Activated effector memory CD4-positive, alpha-beta T cell treated with anti-CD3 and anti-CD28 coated beads, Interleukin-2, amount 50 U/mL, for 16 hours (primary cell): ENCODE measurements around the gene TNFAIP3.

Experiments used
- DNase-seq: peaks from one replicate; pipeline ENCODE4 v3.0.0-alpha.2; 2020

TNFAIP3 gene

DNA sequence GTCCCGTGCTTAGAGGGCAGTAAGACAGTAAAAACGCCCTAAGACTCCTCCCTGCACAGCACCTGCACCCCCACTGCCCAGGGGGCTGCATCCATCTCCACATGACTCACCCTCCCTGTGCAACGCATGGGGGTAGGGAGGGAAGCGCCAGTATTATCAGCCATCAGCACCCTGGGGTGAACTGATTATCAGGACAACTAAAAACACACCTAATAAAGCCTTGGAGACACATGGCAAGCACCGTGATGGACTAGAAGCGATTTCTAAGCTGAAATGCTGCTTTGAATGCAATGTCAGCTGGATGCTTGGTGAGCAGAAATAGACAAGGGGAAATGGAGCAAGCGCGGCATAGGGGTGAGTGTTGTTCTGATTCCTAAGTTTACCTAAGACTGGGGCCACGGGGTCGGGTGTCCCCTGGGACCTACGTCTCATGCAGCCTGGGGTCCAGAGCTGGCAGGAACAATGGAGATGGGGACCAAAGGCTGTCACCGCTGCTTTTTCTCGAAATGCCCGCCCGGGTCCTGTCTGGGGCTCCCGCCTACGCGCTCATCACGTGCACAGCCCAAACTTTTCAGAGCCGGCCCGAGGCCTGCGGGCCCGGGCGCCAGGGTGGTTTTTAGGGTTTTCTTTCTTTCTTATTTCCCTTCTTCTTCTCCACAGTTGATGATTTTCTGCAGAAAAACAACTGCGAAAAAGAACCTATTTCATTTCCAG, 702 bp upstream of the TNFAIP3 start:
- peak; percentile 74 for DNase-seq

DNA sequence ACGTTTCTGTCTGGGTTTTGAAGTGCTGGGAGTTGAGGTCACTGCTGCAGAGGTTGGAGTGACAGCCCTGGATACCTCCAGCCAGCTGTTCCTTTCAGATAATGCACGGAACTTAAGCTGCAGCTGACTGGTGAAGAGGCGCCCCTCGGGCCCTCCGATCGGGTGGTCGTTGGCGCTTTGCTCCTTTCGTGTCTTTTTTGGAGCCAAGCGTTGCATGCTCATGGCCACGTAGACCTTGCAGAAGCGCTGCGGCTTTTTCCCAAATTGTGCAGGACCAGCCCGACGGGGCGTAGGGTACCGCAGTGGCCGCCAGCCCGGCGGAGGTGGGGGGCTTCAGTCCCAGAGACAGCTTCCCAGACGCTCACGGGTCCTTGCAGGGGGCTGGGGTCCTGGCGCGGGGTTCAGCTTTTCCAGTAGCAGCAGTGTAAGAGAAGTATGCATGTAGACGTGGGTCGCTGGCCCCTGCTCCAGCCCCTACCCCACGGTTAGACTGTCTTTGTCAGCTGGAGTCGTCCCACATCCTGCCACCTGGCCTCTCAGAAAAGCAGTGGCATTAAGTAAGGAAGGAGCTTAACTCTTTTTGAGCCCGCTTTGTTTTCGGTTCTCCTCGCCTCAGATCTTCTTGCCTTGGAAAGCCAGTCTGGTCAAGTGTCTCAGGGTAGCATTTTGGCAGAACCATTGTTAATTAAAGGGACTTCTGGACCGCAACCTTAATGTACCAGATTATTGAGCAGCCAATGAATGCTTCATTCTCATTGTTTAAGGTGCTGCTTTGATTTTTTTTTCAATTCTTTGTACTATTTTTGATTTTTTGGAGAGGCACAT, 838 bp downstream of the TNFAIP3 start:
- DNase-seq: peak; percentile 77

DNA sequence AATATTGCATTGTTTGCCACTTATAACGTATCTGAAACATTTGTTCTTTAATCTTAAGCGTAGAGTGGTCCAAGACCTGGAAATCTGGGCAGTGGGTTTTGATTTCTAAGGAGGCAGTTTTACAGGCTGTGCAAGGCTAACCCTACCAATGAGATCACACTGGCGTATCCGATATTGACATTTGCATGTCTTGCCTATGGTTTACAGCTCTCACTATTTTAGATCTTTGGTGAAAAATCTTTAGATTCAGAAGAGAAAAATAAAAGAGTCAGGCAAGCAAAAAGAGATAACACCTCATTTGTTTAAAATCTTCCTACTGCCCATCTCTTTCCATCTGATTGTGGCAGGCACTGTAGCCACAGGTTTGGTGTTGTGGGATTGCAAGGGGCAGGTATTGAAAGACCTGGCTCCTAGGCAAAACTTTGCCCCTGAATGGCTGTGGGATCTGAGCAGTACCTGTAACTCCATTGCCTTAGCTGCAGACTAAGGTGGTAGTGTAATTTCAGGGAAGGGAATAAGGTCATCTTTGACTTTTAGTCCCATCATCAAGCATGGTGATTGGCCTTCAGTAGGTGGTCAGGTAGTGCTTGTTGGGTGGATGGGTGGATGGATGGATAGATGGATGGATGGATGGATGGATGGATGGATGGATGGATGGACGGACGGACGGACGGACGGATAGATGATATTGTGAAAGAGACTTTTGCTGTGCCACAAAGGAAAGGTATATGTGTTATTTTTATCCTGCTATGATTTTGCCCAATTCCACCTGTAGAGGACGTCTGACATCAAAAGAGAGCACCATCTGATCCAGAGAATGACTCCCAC, 1.9 kb downstream of the TNFAIP3 start:
- DNase-seq: no peak

DNA sequence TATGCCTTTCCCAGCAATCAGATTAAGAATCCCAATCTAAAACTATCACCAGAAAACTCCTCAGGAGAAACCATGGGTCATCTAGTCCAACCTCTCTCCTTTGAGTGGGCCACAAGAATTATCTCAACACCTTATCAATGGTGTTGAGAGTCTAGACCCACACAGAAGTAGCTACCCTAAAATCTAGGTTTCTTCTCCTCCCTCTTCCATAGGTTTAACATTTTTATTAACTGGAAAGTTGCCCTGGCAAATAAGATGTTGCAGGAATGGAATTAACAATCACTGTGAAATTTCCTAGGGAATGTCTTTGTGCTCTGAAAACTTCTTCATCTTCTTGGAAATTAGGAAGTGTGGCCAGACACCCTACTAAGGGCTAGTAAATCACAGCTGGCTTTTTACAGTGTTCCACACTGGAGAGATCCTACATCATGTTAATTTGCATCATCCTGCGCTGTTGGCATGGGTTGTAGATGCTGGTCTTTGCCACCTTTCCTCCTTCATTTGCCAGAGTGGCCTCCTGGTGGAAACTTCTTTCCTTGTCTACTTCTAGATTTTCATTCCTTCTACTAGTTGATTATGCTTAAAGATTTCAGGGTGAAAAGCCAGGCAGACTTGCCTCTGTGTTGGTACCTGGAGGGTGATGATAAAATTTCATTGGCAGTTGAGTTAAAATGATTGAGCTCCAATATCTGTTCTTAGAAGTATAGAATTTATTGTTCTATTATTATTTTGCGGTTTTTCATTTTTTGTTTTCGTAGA, 2.7 kb downstream of the TNFAIP3 start:
- DNase-seq: no peak

DNA sequence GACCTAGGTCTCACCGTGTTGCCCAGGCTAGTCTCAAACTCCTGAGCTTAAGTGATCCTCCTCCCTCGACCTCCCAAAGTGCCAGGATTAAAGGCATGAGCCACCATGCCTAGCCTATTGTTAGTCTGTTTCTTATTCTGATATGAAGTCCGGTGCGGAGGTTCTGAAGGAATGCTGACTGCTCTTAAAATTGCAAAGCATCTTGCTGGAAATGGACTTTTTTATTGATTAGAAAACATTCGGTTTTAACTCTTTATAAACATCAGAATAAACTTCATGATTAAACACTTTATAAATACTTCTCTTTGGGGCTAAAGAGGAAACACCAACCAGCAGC, 3.2 kb downstream of the TNFAIP3 start:
- no peak for DNase-seq

GRCh38 chr6:137870744-137871247, 3.7 kb downstream of the TNFAIP3 start:
- peak; percentile 78 for DNase-seq

GRCh38 chr6:137871291-137871690, 4.2 kb downstream of the TNFAIP3 start:
- no peak for DNase-seq

DNA sequence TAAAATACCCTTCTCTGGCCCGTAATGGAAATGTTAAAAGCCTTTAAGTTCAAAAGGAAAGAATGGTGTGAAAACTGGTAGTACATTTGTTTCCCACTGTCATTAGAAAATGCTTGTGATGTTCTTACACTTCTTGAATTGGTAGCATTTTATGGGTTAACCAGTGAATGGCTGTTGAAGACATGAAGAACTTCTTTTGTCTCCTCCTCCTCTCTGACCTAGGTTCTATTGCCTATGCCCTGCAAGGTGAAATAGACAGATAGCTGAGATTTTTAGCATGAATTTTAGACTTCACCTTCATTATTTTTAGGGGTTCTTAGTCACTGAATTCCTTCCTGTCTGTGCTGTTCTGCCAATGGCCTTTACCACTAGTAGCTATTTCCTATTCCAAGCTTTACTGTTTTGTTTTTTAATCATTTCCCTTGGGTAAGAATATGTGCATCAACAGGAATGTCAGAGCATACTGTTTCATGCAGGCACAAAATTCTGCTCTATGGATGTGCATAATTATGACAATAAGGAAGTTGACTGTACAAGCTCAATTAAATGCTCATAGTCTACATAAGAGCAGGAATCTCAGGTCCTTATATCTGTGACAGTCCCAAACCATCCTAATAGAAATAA, 4.9 kb downstream of the TNFAIP3 start:
- DNase-seq: no peak

DNA sequence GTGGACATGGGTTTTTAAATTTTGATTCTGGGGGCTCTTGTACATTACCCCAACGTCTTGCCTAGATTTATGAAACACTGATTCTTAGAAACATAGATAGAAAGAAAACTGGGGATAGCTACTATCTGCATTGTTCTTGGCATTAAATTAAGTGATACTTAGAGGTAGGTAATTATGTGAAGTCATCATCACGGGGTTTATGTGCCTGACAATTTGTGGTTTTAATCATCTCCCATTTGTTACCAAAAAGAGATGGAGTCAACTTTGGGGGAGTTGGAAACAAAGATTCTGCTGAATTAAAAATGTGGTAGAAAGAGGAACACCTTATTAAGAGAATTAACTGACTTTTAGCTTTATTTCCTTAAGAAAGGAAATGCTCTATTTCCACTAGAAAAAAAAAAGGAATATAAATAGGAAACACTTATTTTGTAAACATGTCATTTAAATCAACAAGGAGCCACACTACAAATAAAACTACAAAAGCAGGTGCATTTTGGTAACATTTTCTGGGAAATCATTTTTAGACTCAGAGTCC, 5.6 kb downstream of the TNFAIP3 start:
- no peak for DNase-seq

DNA sequence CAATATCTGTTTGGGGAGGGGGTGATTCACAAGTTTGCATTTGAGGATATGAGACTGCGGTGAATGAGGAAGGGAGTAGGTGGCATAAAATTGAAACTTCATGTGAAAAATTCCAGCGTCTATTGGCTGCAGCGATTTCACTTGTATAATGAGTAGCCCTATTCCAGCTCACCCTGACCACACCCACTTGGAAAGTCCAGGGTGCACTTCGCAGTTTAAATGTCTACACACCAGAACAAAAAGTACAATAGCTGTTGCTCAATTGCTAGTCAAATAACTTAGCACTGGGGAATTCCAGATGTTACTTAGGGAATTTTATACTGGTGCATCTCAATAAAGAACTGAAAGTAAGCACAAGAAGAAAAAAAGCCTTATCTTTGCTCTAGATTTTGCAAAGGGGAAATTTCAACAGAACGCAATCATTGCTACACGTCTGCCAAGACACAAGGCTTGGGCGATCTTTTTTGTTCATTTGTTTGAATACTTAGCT, 6.3 kb downstream of the TNFAIP3 start:
- peak; percentile 92 for DNase-seq

- DNase-seq: no peak
These were observed 7.4 kb downstream of the TNFAIP3 start for GRCh38 chr6:137874204-137875057.

GRCh38 chr6:137875058-137875520, 8.0 kb downstream of the TNFAIP3 start:
- DNase-seq: no peak

GRCh38 chr6:137875606-137876005, 8.5 kb downstream of the TNFAIP3 start:
- DNase-seq: no peak

DNA sequence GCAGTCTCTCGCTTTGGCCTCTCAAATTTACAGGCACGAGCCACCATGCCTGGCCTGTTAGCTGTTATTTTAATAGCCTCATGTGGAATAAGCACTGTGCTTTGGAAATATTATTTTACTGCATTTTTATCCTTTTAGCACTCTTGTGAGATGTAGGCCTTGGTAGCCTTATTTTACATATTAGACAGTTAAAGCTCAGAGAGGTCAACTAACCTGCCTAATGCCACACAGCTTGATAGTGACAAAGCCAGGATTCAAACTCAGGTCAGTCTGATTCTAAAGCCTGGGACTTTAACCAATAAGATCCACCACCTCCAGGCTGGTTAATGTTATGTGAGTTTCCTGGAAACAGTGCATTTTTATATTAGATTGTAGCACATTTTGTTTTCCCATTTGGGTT, 9.5 kb downstream of the TNFAIP3 start:
- DNase-seq: no peak

DNA sequence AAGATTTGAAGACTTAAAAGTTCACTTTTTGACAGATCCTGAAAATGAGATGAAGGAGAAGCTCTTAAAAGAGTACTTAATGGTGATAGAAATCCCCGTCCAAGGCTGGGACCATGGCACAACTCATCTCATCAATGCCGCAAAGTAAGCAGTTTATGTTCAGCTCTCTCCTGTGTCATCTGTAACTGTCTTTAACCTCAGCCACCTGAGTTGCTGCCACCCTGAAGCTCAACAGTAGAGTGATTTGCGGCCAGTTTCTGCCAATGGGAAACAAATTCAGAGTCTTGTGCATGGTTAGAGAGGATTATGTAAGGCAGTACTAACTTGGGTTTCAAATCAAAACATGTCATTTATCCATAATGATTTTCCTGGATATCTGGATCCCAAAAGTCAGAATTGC, 10.1 kb downstream of the TNFAIP3 start:
- no peak for DNase-seq

- DNase-seq: no peak
These were observed 10.5 kb downstream of the TNFAIP3 start for GRCh38 chr6:137877606-137878005.

- no peak for DNase-seq
These were observed 11.0 kb downstream of the TNFAIP3 start for GRCh38 chr6:137878029-137878428.

DNA sequence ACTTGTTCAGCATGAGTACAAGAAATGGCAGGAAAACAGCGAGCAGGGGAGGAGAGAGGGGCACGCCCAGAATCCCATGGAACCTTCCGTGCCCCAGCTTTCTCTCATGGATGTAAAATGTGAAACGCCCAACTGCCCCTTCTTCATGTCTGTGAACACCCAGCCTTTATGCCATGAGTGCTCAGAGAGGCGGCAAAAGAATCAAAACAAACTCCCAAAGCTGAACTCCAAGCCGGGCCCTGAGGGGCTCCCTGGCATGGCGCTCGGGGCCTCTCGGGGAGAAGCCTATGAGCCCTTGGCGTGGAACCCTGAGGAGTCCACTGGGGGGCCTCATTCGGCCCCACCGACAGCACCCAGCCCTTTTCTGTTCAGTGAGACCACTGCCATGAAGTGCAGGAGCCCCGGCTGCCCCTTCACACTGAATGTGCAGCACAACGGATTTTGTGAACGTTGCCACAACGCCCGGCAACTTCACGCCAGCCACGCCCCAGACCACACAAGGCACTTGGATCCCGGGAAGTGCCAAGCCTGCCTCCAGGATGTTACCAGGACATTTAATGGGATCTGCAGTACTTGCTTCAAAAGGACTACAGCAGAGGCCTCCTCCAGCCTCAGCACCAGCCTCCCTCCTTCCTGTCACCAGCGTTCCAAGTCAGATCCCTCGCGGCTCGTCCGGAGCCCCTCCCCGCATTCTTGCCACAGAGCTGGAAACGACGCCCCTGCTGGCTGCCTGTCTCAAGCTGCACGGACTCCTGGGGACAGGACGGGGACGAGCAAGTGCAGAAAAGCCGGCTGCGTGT, 11.6 kb downstream of the TNFAIP3 start:
- DNase-seq: peak; percentile 67

GRCh38 chr6:137879299-137879698, 12.2 kb downstream of the TNFAIP3 start:
- DNase-seq: no peak
